Left ventricle myocardium superior (tissue), 1 donor: Measurements from ENCODE around the gene ATG16L2. TPM values are rescaled to one million over a fixed set of nuclear protein-coding genes. Genes with fewer than 3 reads are reported as not detected.
A peak's percentile ranks its signal among the peaks of the same experiment; 100 is the strongest.
"Not testable (repeated sequence)": the region's sequence is repeated elsewhere in the genome, so short reads cannot be mapped to it uniquely, and the experiment has no call there.

Experiments
- ATAC-seq: fragments of 200-7000 bp; cut with Tn5 transposase; one replicate; pipeline ENCODE4 v1.9.1; 2020; ENCODE audit warnings: mild to moderate bottlenecking, moderate library complexity
- DNase-seq: peaks from one replicate; pipeline ENCODE4 v3.0.0-alpha.2; 2020
- intact Hi-C: fragments of 100-400 bp; cut with micrococcal nuclease; formaldehyde crosslinking; loops from one replicate; pipeline ENCODE4 v1.11.0; 2022
- total RNA-seq: library from RNA; stranded (reverse); fragmentation: NEBNext Ultra II Directional; extraction: Animal tissue kit (Norgen Biotek cat#: 25700); gene quantifications from one replicate; pipeline ENCODE4 v1.2.1, GENCODE V29; 2021
- donor health status: DM: no; HTN: yes; CAD: no; lungs with severe emphysema.

The ATG16L2 gene
- total RNA-seq, 1 donor from 2014 or later = 16.3 TPM

DNA sequence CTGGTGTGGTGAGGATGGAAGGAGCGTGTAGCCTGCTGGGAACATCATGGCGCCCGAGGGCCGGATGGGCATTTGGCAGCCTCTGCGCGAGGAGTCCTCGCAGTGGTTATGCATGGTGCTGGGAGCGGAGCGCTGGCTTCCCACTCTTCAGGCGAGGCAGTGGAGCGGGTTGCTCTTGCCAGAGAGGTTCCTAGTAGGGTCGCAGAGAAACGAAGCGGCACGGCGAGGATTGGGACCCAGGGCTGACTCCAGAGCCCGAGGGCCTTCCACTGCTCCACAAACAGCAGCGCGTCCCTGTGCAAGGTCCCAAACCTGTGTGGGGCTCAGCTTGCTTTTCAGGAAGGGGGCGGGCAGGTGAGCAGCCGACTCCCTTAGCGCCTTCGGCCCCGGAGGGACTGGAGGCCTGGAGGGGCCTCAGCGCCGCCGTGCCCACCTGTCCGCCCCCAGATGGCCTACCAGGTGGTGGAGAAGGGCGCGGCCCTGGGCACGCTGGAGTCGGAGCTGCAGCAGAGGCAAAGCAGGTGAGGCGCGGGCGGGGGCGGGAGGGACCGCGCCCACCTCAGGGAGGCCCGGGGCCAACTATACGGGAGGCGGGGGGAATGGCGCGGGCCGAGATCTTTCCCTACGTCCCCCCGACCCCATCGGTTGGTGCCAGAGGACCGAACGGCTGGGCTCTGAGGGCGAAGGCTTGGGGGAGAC is 7.2 kb downstream of the ATG16L2 start:
- ATAC-seq (peak; percentile 4), DNase-seq (no peak)
- intact Hi-C loops = no loop called here

- peak; percentile 84 for ATAC-seq
- DNase-seq = peak; percentile 94
- intact Hi-C loops = no loop called here
Observed at GRCh38 chr11:72821920-72822799, 7.9 kb downstream of the ATG16L2 start.

DNA sequence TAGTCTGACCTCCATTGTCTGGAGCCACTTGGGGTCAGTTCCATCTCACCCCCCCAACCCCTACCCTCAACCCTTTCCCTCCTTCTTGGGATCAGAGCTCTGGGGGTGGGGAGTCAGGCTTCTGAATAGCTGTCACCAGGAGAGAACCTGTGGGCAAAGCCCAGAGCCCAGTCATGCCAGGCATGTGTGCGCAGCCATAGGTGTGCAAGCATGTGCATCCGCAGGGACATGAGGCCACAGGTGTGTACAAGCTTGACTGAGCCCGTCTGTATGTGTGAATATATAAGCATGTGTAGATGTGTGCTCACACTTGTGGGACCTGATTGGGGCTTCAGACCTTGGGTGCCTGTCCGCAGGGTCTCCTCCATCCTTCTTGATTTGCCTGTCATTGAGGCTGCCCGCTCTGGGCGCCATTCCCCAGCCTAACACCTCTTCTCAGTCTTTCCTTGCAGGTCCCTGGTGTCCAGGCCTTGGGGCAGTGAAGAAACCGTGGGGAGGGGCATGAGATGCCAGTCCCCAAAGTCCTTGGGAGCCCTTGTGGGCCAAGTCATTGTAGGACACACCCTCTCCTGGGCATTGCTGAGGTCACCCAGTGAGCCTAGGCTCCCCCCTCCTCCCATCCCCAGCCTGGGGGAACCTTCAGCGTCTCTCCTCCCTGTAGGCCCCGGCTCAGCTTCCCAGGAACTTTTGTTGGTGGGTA is 9.0 kb downstream of the ATG16L2 start:
- intact Hi-C loops = no loop called here
- DNase-seq (no peak), ATAC-seq (no peak)

- DNase-seq (no peak), ATAC-seq (no peak)
Observed at GRCh38 chr11:72824020-72824419, 9.8 kb downstream of the ATG16L2 start.

DNA sequence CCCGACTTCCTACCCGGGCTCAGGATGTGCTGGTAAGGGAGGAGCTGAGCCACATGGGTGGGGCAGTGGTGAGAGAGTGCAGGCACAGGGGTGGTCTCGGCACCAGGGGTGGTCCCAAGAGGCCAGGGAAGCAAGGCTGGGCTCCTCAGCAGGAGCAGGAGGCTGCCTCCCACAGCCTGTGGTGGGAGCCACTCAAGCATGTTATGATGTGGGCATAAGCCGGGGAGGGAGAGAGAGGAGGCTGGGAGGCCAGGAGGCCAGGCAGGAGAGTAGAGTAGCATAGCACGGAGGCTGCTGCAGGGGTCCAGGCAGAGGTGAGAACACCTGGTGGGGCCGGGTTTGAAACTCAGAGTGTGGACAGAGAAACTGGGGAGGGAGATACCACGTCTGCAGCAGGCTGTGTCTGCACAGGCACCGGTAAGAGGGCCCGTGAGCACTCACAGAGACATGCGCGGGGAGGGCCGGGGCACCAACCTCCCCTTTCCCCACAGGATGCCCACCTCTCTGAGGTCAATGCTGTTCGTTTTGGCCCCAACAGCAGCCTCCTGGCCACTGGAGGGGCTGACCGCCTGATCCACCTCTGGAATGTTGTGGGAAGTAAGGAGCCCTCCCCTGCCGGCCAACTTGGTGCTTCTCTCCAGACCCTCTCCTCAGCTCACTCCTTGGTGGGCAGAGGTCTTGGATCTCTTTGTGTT is 10.7 kb downstream of the ATG16L2 start:
- ATAC-seq (no peak), DNase-seq (no peak)
- intact Hi-C loops = no loop called here

More at GRCh38 chr11:72824020-72824419, 9.8 kb downstream of the ATG16L2 start:
- intact Hi-C loops = no loop called here

DNA sequence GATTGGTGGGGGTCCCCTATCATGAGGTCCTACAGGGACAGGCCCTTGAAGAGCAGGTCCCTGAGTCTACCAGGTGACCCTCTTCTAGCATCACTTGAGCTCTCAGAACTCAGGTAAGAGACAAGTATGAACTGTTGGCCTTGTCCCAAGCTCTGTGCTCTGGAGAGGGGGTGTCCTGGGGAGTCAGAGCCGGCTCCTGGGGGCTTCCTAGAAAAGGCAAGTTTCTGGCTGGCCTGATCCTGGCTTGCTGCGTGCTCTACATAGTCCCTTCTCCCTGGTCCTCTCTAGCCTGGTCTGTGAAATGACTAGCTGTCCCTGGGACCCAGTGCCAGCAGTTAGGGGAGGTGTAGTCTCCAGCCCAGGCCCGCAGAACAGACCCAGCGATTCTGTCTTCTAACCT is 11.4 kb downstream of the ATG16L2 start:
- ATAC-seq (no peak), DNase-seq (no peak)
- intact Hi-C loops = no loop called here

DNA sequence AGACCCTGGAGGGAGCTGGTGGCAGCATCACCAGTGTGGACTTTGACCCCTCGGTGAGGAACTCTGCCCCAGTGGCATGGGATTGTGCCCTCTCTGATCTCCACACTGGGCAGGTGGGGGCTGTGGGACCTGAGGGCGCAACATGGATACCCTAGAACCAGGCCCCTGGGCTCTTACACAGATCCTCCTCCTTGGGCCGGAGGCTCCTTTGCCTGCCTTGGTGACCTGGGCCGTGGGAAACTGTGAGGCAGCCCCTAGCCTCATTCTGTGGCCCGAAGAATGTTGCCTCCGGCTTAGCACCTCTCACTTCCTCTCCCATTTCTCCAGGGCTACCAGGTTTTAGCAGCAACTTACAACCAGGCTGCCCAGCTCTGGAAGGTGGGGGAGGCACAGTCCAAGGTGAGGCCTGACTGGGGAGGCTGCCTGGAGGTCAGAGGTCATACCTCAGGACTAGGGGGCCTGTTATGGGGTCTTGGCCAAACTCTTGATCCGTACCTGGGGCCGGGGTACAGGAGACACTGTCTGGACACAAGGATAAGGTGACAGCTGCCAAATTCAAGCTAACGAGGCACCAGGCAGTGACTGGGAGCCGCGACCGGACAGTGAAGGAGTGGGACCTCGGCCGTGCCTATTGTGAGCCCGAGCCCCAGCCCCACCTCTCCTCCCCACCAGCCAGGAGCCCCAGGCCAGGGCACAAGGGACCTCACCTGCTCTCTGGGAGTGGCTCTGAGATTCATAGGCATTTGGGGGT is 12.2 kb downstream of the ATG16L2 start:
- ATAC-seq (no peak), DNase-seq (no peak)
- intact Hi-C loops = no loop called here

DNA sequence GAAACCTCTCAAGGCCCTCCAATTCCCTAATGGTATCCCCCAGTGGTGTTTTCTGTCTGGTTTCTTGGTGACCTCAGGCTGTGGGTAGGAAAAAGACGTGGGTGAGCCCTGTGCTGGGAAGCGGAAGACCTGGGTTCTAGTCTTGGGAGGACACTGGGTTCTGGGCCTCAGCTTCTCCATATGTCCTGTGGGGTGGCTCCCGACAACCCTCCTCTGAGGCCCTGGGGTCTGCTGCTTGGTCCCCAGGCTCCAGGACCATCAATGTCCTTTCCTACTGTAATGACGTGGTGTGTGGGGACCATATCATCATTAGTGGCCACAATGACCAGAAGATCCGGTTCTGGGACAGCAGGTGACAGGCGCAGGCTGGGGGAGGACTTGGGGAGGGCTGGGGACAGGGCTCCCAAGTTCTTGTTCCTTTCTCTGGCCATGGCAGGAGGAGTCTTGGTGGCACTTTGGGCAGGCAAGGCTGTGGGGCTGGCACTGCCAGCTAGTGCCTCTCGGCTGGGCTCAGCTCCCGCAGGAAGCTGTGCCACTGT is 12.8 kb downstream of the ATG16L2 start:
- intact Hi-C loops = no loop called here
- no peak for DNase-seq
- no peak for ATAC-seq

- not testable (repeated sequence) for DNase-seq
Observed at GRCh38 chr11:72827656-72828055, 13.4 kb downstream of the ATG16L2 start.

GRCh38 chr11:72828081-72828567 is 13.9 kb downstream of the ATG16L2 start:
- intact Hi-C loops = no loop called here
- ATAC-seq = no peak
- DNase-seq = no peak

More at GRCh38 chr11:72827656-72828055, 13.4 kb downstream of the ATG16L2 start:
- ATAC-seq, intact Hi-C loops: not testable (repeated sequence)

DNA sequence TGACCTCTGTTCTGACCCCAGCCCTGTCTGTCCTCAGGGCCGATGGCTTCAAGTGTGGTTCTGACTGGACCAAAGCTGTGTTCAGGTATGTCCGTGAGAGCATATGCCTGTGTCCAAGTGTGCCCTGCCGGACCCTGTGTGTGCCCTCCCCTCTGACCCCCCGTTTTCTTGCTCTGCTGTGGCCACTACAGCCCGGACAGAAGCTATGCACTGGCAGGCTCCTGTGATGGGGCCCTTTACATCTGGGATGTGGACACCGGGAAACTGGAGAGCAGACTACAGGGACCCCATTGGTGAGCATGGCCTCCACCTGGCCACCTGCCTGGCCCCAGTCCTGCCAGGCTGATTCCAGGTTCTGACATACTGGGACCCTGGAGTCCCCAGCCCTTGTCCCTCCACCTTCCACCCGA is 14.5 kb downstream of the ATG16L2 start:
- DNase-seq (no peak), ATAC-seq (no peak)
- intact Hi-C loops = no loop called here

- DNase-seq = no peak
- no peak for ATAC-seq
- intact Hi-C loops = no loop called here
Observed at GRCh38 chr11:72829178-72829577, 15.0 kb downstream of the ATG16L2 start.

DNA sequence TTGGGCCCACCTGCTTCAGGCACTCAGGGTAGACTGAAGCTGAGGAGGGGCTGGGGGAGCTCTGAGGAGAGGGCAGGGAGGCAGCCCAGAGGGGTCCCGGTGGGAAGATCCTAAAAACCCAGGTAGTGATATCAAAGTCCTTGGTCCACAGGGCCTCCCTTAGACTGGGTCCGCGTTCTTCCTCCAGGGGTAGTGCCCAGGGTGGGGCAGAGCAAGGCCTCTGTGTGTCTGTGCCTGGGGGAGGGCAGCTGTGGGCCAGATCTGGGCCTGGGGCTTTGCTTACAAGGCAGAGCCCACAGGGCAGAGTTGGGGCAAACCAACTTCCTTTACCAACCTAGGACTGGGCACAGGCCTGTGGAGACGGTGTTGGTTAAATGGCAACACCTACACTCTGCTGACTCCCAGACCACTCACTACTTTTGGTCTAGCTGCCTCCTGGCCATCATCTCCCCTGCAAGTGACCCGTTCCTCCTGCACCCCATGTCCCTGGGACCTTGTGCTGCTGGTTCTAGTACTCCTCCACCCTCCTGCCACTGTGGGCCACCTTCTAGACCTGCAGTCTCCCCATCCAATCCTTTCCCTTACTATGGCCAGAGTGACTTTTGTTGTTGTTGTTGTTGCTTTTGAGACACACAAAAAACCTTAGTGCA is 15.8 kb downstream of the ATG16L2 start:
- no peak for DNase-seq
- ATAC-seq = no peak
- intact Hi-C loops = loop anchor here (5.0 to 10.0 kb wide), 2 partner anchors 315 to 347 kb away; partner anchors contain the start of gene FCHSD2

DNA sequence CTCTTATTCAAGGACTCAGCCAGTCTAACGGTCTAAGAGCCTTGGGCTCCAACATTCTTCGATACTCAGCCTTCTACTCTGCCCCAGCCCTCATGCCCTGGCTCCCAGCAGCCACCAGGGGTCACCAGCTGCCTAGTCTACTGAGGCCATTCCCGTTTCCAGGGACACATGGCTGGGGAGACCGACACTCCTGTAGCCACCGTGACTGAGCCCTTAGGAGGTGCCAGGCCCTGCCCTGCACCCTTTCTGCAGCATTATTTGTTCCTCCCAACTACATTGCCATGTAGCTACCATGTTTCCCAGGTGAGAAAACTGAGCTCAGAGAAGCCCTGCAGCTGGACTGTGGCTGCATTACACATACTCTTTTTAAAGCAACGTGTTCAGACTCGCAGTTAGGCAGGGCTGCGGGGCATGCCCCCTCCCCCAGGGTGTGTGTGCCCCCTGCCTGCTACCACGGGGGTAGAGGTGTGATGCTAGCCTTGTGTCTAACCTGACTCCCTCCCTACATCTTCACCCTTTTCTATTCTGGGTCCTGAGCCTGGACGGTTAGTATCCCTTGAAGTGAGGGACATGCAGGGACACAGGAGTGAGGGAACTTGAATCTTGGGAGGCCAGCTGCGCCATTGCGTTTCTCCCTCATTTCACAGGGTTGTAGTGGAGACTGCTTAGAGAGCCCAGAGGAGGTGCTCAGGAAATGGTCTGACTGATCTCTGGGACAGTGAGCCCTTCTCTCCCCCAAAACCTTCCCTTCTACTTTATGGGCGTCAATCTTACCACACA is 17.5 kb downstream of the ATG16L2 start:
- peak; percentile 75 for ATAC-seq
- intact Hi-C loops = loop anchor here (5.0 to 10.0 kb wide), 2 partner anchors 313 to 346 kb away; partner anchors contain the start of gene FCHSD2
- DNase-seq = peak; percentile 90

DNA sequence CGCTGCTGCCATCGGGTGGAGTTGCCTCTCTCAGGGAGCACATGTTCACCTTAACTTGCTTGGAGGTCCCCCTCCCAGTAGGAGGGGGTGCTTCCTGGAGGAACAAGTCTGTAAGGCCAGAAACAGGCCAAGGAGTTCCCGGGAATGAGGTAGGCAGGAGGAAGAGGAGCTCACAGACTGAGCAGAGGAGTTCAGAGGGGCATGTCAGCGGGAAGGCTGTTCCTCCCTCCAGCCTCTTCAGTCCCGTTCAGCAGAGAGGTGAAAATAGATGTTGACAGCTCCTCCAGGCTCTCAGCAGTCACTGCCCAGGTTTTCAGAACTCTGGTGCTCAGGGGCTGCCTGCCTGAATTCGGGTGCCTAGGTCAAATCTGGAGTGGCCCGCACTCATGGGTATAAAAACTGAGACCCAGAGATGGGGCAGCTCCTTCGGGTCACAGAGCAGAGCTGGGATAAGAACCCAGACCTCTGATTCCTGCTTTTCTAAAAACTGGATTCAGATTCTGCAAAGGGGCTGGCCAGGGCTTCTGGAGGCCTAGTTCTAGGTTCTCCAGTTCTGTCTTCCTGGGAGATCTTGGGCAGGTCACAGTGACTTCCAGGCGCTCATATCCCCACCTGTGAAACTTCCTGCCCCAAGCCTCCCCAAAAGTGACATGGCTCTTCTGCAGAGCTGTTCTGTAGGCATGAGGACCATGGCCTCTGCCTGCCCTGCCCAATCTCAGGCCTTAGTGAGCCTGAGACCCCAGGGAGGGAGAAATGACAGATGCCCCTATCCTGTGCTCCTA is 18.3 kb downstream of the ATG16L2 start:
- intact Hi-C loops = loop anchor here (5.0 to 10.0 kb wide), 2 partner anchors 312 to 345 kb away; partner anchors contain the start of gene FCHSD2
- ATAC-seq (peak; percentile 10), DNase-seq (no peak)
